Cerebellar cortex (tissue), 1 donor: Measurements from ENCODE around the gene OR4C12.
"Not testable (repeated sequence)": the region's sequence is repeated elsewhere in the genome, so short reads cannot be mapped to it uniquely, and the experiment has no call there.

Experiments
- DNase-seq: peaks from one replicate; pipeline ENCODE4 v3.0.0-alpha.2; 2015; ENCODE audit warnings: low spot score

Gene OR4C12

DNA sequence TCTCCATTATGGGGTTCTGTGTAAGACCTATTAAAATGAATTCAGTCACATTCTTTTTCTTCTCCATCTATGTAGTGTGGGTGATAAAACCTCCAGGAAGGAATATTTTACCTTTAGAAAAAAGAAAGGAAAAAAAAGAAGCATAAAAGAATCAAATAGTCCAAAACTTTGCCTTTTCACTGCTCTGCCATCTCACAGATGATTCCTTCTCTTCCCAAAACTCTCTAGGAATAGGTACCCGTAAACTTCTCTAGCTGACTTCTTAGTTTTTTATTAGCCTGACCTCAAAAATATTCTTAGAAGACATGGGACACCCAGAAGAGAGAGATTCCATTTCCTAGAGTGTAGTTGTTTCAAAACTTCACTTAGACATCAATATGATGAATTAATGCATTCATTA lies at the start of gene OR4C12:
Gene OR4C12 (minus strand): TSS at position 101 of the 400 bp plus-strand sequence. CDS start 34 bp downstream, at position 67.
- DNase-seq = not testable (repeated sequence)

DNA sequence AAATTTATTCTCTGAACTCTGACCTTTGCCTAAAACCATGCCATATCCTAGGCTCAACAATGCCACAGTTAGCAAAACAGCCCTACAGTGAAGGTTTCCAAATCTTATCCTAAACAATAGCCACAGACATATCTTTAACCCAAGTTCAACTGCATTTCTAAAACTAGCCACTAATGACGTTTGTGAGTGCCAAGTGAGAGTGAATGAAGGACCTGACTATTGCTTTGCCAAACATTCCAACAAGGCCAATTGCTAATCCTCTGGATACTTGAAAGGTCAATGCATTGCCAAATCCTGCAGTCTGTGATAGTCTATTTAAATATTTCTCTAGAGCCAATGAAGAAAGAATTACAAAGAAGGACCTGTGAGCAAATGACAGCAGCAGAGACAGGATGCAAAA lies 47.9 kb upstream of the OR4C12 start:
- DNase-seq = no peak

GRCh38 chr11:49995565-49995964 lies 13.2 kb upstream of the OR4C12 start:
- peak; percentile 48 for DNase-seq

DNA sequence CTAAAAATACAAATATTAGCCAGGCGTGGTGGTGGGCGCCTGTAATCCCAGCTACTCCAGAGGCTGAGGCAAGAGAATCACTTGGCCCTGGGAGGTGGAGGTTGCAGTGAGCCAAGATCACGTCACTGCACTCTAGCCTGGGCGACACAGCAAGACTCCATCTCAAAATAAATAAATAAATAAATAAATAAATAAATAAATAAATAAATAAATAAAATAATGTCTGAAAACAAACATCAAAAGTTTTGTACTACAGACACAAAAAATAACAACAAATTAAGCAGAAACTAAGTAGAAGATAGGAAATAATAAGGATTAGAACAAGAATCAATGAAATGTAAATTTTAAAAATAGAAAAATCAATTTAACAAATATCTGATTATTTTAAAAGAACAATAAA lies 8.9 kb downstream of the OR4C12 start:
- not testable (repeated sequence) for DNase-seq

- no peak for DNase-seq
Measured at GRCh38 chr11:49952091-49952490, 30.2 kb downstream of the OR4C12 start, which contains the start of gene OR4C13. Gene OR4C13 (plus strand): TSS chr11:49952391. CDS start chr11:49952423, 32 bp downstream.

DNA sequence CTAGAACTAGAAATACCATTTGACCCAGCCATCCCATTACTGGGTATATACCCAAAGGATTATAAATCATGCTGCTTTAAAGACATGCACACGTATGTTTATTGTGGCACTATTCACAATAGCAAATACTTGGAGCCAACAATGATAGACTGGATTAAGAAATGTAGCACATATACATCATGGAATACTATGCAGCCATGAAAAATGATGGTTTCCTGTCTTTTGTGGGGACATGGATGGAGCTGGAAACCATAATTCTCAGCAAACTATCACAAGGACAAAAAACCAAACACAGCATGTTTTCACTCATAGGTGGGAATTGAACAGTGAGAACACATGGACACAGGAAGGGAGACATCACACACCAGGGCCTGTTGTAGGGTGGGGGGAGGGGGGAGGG lies 33.6 kb downstream of the OR4C12 start:
- DNase-seq = not testable (repeated sequence)
